ENCODE measurements around the gene ESYT1.
"Not testable (repeated sequence)": the region's sequence is repeated elsewhere in the genome, so short reads cannot be mapped to it uniquely, and the experiment has no call there.

Gene ESYT1

GRCh38 chr12:56104815-56105608 lies 23.1 kb upstream of the ESYT1 start:
- FAIRE-seq: no peak

GRCh38 chr12:56105609-56105902 lies 22.5 kb upstream of the ESYT1 start:
- no peak for FAIRE-seq

- FAIRE-seq: no peak
Measured at GRCh38 chr12:56107242-56107641, 20.8 kb upstream of the ESYT1 start.

- no peak for FAIRE-seq
Measured at GRCh38 chr12:56110571-56110970, 17.5 kb upstream of the ESYT1 start.

GRCh38 chr12:56114084-56114483 lies 14.0 kb upstream of the ESYT1 start:
- FAIRE-seq: no peak

GRCh38 chr12:56115329-56115728 lies 12.7 kb upstream of the ESYT1 start:
- no peak for FAIRE-seq

- FAIRE-seq: peak; percentile 94
Measured at GRCh38 chr12:56116267-56117081, 11.6 kb upstream of the ESYT1 start, which contains the start of gene RPL41. TSS of gene RPL41 (plus strand) at chr12:56116633.

GRCh38 chr12:56117082-56117706 lies 10.9 kb upstream of the ESYT1 start:
- FAIRE-seq: not testable (repeated sequence)

GRCh38 chr12:56117778-56118687 lies 10.0 kb upstream of the ESYT1 start, which contains the start of gene ZC3H10:
TSS of gene ZC3H10 (plus strand) at chr12:56118266. CDS start at chr12:56120563, 2,297 bp downstream.
- peak; percentile 97 for FAIRE-seq

- FAIRE-seq: no peak
Measured at GRCh38 chr12:56118688-56119357, 9.2 kb upstream of the ESYT1 start.

- FAIRE-seq: peak; percentile 90
Measured at GRCh38 chr12:56119361-56119796, 8.7 kb upstream of the ESYT1 start.

GRCh38 chr12:56120158-56120846 lies 7.8 kb upstream of the ESYT1 start:
- no peak for FAIRE-seq

GRCh38 chr12:56121204-56121870 lies 6.7 kb upstream of the ESYT1 start:
- no peak for FAIRE-seq

- FAIRE-seq: no peak
Measured at GRCh38 chr12:56122637-56123036, 5.4 kb upstream of the ESYT1 start.

- FAIRE-seq: no peak
Measured at GRCh38 chr12:56124133-56124532, 3.9 kb upstream of the ESYT1 start.

- no peak for FAIRE-seq
Measured at GRCh38 chr12:56126732-56127239, 1.3 kb upstream of the ESYT1 start.

GRCh38 chr12:56127485-56127887 lies 581 bp upstream of the ESYT1 start:
- no peak for FAIRE-seq

- FAIRE-seq: no peak
Measured at GRCh38 chr12:56128670-56129205, 671 bp downstream of the ESYT1 start.

GRCh38 chr12:56129206-56129941 lies 1.3 kb downstream of the ESYT1 start:
- no peak for FAIRE-seq
